Adrenal gland (tissue), 12 donors: ENCODE results near the gene HERPUD2. TPM values are rescaled to one million over a fixed set of nuclear protein-coding genes. Genes with fewer than 3 reads are reported as not detected.

Source experiments
- DNase-seq, 7 donors: peaks; one replicate each; pipeline ENCODE4 v3.0.0-alpha.2; 2019 to 2020
- H3K27ac ChIP-seq, 5 donors: fragments of 200-600 bp; sonication (generic) in 4 of 5; 1 replicate in 3 of 5; 2 replicates in 2 of 5; pipeline versions ENCODE4 v1.5.1 to v1.8.0; 2016 to 2020; ENCODE audit warnings: mild to moderate bottlenecking in 1 of 5
- H3K27me3 ChIP-seq: fragments of 200-600 bp; 2 replicates; pipeline ENCODE4 v1.8.0; 2021
- H3K36me3 ChIP-seq, 2 donors: fragments of 200-600 bp; replicated peaks in 1 of 2; 1 replicate in 1 of 2; 2 replicates in 1 of 2; pipeline versions ENCODE4 v1.5.1 to v1.8.0; 2018 to 2022
- H3K4me1 ChIP-seq, 2 donors: fragments of 200-600 bp; replicated peaks in 1 of 2; 1 replicate in 1 of 2; 2 replicates in 1 of 2; pipeline versions ENCODE4 v1.5.1 to v1.8.0; 2018 to 2021
- H3K4me3 ChIP-seq, 4 donors: fragments of 200-600 bp; sonication (generic) in 3 of 4; one replicate each; pipeline ENCODE4 v1.5.1; 2016 to 2018
- H3K9me3 ChIP-seq, 3 donors: fragments of 200-600 bp; sonication (generic) in 1 of 3; replicated peaks in 1 of 3; 1 replicate in 2 of 3; 2 replicates in 1 of 3; pipeline versions ENCODE4 v1.5.1 to v1.8.0; 2016 to 2021
- POLR2A ChIP-seq, 2 donors: fragments of 450-650 bp; IDR thresholded peaks; one replicate each; pipeline ENCODE4 v1.6.1; 2017; ENCODE audit warnings: antibody characterized with exemption in 2 of 2, mild to moderate bottlenecking in 2 of 2, moderate library complexity in 1 of 2
- WGBS, 4 donors: extraction: QIAGEN DNeasy Blood & Tissue Kit in 2 of 4; methylation state at CpG; one replicate each; pipeline versions ENCODE4 v1.1.5 to v1.1.7; 2013 to 2017; 5-methylcytosine and 5-hydroxymethylcytosine counted together
- intact Hi-C, 2 donors: fragments of 100-400 bp; cut with DNase I; formaldehyde crosslinking; loops; one replicate each; pipeline versions ENCODE4 v1.14.1 to v1.15.0; 2022 to 2023
- polyA plus RNA-seq, 3 donors: library from polyadenylated mRNA; stranded (reverse); fragments of 200-250 nt in 2 of 3; fragments of 350-450 nt in 1 of 3; fragmentation: Illumina TruSeq in 1 of 3; extraction: RNeasy Lipid Tissue Mini Kit (QIAGEN cat#74804) in 1 of 3; gene quantifications; one replicate each; pipeline ENCODE4 v1.2.3, GENCODE V29; 2013 to 2014
- total RNA-seq, 9 donors: library from RNA; depleted of rRNA in 4 of 9; stranded (reverse); fragments of >200 nt in 4 of 9; fragments of 120-200 nt in 1 of 9; fragmentation: NEBNext Ultra II Directional in 1 of 9; extraction: Animal tissue kit (Norgen Biotek cat#: 25700) in 1 of 9; gene quantifications; one replicate each; pipeline versions ENCODE4 v1.1.0 to v1.2.4, GENCODE V29; 2013 to 2023
- TF ChIP-seq, protein P1 (sequence below), 6 experiments: fragments of 450-650 bp in 4 of 6; fragments of 200-600 bp in 2 of 6; sonication (generic) in 1 of 6; IDR thresholded peaks; 1 replicate in 5 of 6; 2 replicates in 1 of 6; pipeline versions ENCODE4 v1.5.1 to v1.8.0; 2016 to 2021; ENCODE audit warnings: antibody characterized with exemption in 6 of 6, mild to moderate bottlenecking in 2 of 6, moderate library complexity in 1 of 6
- donor health status: healthy with polysubstance abuse.
- donor health status: Bipolar disorder and iron deficiency.
- donor health status: DM: yes; HTN: yes; CAD: no.
- donor health status: DM: no; HTN: no; CAD: no.
- donor health status: DM: no; HTN: no; CAD: no.
- donor health status: DM: yes; HTN: yes; CAD: no.

Gene HERPUD2
- total and polyA plus RNA-seq, 12 donors, result 7.8 to 37.4 (median 19.8) TPM

DNA sequence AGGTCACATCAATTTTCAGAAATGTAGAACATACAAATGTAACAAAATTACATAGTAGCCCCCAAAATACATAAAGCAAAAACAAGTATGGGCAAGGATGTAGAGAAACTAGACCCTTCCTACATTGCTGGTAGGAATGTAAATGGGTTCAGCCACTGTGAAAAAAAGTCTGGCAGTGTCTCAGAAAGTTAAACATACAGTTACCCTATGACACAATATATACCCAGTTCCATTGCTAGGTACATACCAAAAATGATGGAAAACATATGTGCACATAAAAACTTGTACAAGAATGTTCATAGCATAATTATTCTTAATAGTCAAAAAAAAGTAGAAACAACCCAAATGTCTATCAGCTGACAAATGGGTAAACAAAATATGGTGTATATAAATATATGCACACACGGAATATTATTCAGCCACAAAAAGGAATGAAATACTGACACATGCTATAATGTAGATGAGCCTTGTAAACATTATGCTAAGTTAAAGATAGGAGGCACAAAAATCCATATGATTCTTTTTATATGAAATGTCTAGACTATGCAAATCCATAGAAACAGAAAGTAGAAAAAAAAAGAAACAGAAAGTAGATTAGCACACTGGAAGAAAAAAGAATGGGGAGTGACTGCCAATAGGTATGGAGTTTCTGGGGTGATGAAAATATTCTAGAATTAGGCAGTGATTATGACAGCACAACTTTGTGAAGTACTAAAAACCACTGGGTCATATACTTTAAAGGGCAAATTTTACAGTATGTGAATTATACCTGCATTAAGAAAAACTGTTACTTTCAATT, 13.5 kb downstream of the HERPUD2 start:
- WGBS, 4 donors, result 95 to 100% (median 98%) methylated on average over 1 of the region's 1 CpG
- DNase-seq, result no peak

DNA sequence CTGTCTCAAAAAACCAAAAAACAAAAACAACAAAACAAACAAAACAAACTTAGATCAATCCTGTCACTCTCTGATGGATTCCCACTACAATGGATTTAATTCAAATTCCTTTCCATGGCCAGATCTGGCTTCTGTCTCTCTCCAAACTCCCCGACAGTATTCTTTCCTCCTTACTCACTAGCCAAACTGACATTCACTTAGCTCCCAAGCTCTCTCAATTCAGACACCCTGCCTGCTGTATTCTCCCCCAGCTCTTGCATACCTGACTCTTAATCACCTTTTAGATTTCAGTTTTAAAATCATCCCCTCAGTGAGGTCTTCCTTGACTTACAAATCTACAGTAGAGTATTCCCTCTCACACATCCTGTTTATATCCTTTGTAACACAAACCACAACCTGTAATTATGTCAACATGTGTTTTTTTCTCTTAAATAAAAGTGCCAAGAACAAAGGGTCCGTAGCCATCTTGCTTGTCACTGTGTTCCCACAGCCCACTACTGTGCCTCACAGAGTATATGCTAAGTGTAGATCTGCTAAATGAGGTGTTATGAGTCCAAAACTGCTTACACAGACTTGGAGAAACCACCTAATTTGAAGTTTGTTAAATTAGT, 14.4 kb downstream of the HERPUD2 start:
- H3K27me3 ChIP-seq, result no peaks in the 10 kb centered on the region
- WGBS, 4 donors, result 87 to 98% (median 93%) methylated on average over 2 of the region's 2 CpGs
- intact Hi-C loops, result no loop called here
- H3K36me3 ChIP-seq, result no peaks in the 10 kb centered on the region
- peaks cover 0 to 39% of the 10 kb centered on the region in 2 donors for H3K4me1 ChIP-seq
- TF ChIP-seq POLR2A (IDR thresholded peaks at IDR 0.05), result no peak
- TF ChIP-seq, protein P1, sequence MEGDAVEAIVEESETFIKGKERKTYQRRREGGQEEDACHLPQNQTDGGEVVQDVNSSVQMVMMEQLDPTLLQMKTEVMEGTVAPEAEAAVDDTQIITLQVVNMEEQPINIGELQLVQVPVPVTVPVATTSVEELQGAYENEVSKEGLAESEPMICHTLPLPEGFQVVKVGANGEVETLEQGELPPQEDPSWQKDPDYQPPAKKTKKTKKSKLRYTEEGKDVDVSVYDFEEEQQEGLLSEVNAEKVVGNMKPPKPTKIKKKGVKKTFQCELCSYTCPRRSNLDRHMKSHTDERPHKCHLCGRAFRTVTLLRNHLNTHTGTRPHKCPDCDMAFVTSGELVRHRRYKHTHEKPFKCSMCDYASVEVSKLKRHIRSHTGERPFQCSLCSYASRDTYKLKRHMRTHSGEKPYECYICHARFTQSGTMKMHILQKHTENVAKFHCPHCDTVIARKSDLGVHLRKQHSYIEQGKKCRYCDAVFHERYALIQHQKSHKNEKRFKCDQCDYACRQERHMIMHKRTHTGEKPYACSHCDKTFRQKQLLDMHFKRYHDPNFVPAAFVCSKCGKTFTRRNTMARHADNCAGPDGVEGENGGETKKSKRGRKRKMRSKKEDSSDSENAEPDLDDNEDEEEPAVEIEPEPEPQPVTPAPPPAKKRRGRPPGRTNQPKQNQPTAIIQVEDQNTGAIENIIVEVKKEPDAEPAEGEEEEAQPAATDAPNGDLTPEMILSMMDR (IDR thresholded peaks at IDR 0.05), result no peak
- no peak for DNase-seq
- H3K27ac ChIP-seq, result no peak overlapping the region
- H3K4me3 ChIP-seq, result no peak overlapping the region
- no peaks in the 10 kb centered on the region for H3K9me3 ChIP-seq

More for the DNA sequence above, 13.5 kb downstream of the HERPUD2 start:
- Histone ChIP-seq H3K36me3 (no peaks in the 10 kb centered on the region), H3K27ac (no peak overlapping the region), H3K9me3 (no peaks in the 10 kb centered on the region), H3K4me3 (no peak overlapping the region), H3K27me3 (no peaks in the 10 kb centered on the region), H3K4me1 (peaks cover 0 to 32% of the 10 kb centered on the region in 2 donors)
- TF ChIP-seq, protein P1 (IDR thresholded peaks at IDR 0.05), result no peak
- no peak for TF ChIP-seq POLR2A (IDR thresholded peaks at IDR 0.05)
- intact Hi-C loops, result no loop called here

DNA sequence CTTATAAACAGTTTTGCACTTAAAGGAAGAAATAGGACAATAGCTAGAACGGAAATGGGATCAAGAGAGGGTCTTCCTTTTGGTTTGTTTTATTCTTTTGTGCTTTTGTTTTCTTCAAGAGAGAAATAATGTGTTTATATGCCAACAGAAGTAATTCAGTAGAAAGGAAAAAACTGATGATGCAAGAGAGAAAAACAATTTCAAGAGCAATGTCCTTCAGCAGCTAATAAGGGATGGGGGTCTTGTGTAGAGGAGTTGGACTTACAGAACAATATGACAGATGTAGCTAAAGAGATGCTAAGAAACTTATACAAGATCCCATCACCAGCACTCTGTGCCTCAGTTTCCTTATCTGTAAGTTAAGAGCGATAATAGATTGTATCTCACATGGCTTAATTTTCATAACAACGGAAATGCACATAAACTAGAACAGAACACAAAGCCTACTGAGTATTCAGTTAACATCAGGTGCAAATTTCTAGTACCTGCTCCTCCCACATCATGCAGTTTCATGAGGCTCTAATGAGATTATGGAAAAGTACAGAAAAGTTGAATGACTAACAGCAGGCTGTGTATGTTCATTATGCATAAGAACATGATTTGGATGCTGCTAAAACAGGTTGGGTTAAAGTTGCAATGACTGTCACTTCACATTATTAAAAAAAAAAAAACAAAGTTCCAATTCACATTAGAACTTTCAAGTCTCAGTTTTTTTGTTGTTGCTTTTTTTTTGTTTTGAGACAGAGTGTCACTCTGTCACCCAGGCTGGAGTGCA, 17.2 kb downstream of the HERPUD2 start:
- no peak for DNase-seq
- Histone ChIP-seq H3K4me3 (no peak overlapping the region), H3K4me1 (peaks cover 0 to 39% of the 10 kb centered on the region in 2 donors), H3K27ac (no peak overlapping the region), H3K9me3 (no peaks in the 10 kb centered on the region), H3K36me3 (no peaks in the 10 kb centered on the region), H3K27me3 (no peaks in the 10 kb centered on the region)
- 89 to 96% (median 92%) methylated on average over 3 of the region's 3 CpGs for WGBS, 4 donors
- TF ChIP-seq POLR2A (IDR thresholded peaks at IDR 0.05), result no peak
- TF ChIP-seq, protein P1 (IDR thresholded peaks at IDR 0.05), result no peak
- intact Hi-C loops, result no loop called here

DNA sequence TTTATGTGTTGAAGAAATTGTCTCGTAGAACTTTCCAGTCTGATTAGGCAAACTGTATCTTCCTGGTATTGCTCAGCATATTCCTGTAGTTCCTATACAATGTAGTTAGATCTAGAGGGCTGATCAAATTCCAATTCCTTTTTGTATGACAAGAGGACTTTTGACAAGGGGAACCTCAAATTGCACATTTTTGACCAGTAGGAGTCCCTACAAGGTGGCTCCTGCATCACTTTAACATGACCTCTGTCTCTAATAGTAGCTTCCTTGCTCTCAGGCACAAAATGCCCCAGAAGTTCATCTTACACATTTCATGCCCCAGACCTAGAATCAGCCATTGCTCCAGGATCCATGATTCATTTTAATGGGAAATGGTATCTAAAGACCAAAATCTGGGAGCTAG, 18.7 kb downstream of the HERPUD2 start:
- Histone ChIP-seq H3K36me3 (no peaks in the 10 kb centered on the region), H3K27ac (no peak overlapping the region), H3K4me3 (no peak overlapping the region), H3K9me3 (no peaks in the 10 kb centered on the region), H3K27me3 (no peaks in the 10 kb centered on the region), H3K4me1 (peaks cover 0 to 34% of the 10 kb centered on the region in 2 donors)
- TF ChIP-seq, protein P1 (IDR thresholded peaks at IDR 0.05), result no peak
- TF ChIP-seq POLR2A (IDR thresholded peaks at IDR 0.05), result no peak
- WGBS, 4 donors, result 53 to 69% (median 59%) methylated on average over 1 of the region's 1 CpG
- no peak for DNase-seq
- intact Hi-C loops, result no loop called here
